HEK293 (cell line): ENCODE results near the gene CHEK1.

Experiments used
- ATF2 ChIP-seq: fragments of 450-650 bp; formaldehyde crosslinking; IDR thresholded peaks from 2 replicates; pipeline ENCODE4 v1.5.1; 2016; ENCODE audit warnings: missing biosample characterization, missing genetic modification characterization, low read depth
- CTCF ChIP-seq: fragments of 450-650 bp; formaldehyde crosslinking; IDR thresholded peaks from 2 replicates; pipeline ENCODE4 v1.5.1; 2016; ENCODE audit warnings: missing biosample characterization, missing genetic modification characterization
- RBAK ChIP-seq: fragments of 450-650 bp; formaldehyde crosslinking; IDR thresholded peaks from 2 replicates; pipeline ENCODE4 v1.5.1; 2016; ENCODE audit warnings: missing biosample characterization, missing genetic modification characterization
- SP7 ChIP-seq: fragments of 450-650 bp; formaldehyde crosslinking; IDR thresholded peaks from 2 replicates; pipeline ENCODE4 v1.5.1; 2016; ENCODE audit warnings: missing biosample characterization, missing genetic modification characterization
- ZNF175 ChIP-seq: fragments of 450-650 bp; formaldehyde crosslinking; IDR thresholded peaks from 2 replicates; pipeline ENCODE4 v1.5.1; 2016; ENCODE audit warnings: missing biosample characterization, missing genetic modification characterization
- ZNF274 ChIP-seq, 2 experiments: fragments of 200-500 bp in 1 of 2; fragments of 450-650 bp in 1 of 2; sonication (Bioruptor generic) in 1 of 2; formaldehyde crosslinking in 1 of 2; IDR thresholded peaks; 2 replicates each; pipeline versions ENCODE4 v1.5.1 to v1.6.1; 2014 to 2016; ENCODE audit warnings: borderline replicate concordance in 1 of 2, inconsistent platforms in 1 of 2, low read length in 1 of 2, missing biosample characterization in 1 of 2, missing genetic modification characterization in 1 of 2
- ZNF423 ChIP-seq: fragments of 450-650 bp; formaldehyde crosslinking; IDR thresholded peaks from 2 replicates; pipeline ENCODE4 v1.5.1; 2016; ENCODE audit warnings: missing biosample characterization, missing genetic modification characterization
- ZNF433 ChIP-seq: fragments of 450-650 bp; formaldehyde crosslinking; IDR thresholded peaks from 2 replicates; pipeline ENCODE4 v1.5.1; 2016; ENCODE audit warnings: missing biosample characterization, missing genetic modification characterization, low read depth
- ZNF561 ChIP-seq: fragments of 450-650 bp; IDR thresholded peaks from 2 replicates; pipeline ENCODE4 v1.5.1; 2018; ENCODE audit warnings: missing biosample characterization, missing genetic modification characterization, borderline replicate concordance
- ZNF785 ChIP-seq: fragments of 450-650 bp; formaldehyde crosslinking; IDR thresholded peaks from 2 replicates; pipeline ENCODE4 v1.5.1; 2016; ENCODE audit warnings: missing biosample characterization, missing genetic modification characterization
- ZSCAN16 ChIP-seq: fragments of 450-650 bp; formaldehyde crosslinking; IDR thresholded peaks from 2 replicates; pipeline ENCODE4 v1.5.1; 2016; ENCODE audit warnings: missing biosample characterization, missing genetic modification characterization

GRCh38 chr11:125578783-125579182, 46.2 kb upstream of the CHEK1 start:
- no peak for TF ChIP-seq CTCF (tag by site-specific recombination)
- TF ChIP-seq ZSCAN16 (tag by site-specific recombination), result no peak
- no peak for TF ChIP-seq SP7 (tag by site-specific recombination)
- no peak for TF ChIP-seq ZNF785 (tag by site-specific recombination)
- TF ChIP-seq RBAK (tag by site-specific recombination), result no peak
- no peak for TF ChIP-seq ZNF433 (tag by site-specific recombination)
- no peak for TF ChIP-seq ZNF274 (IDR thresholded peaks at IDR 0.05; ENCODE audit: low read length)
- no peak for TF ChIP-seq ZNF274 (tag by site-specific recombination; IDR thresholded peaks at IDR 0.05; ENCODE audit: borderline replicate concordance)
- TF ChIP-seq ZNF561, result no peak
- no peak for TF ChIP-seq ATF2 (tag by site-specific recombination)
- TF ChIP-seq ZNF175 (tag by site-specific recombination), result no peak
- TF ChIP-seq ZNF423, result no peak
